ENCODE results near the gene KRT7.

Gene KRT7

DNA sequence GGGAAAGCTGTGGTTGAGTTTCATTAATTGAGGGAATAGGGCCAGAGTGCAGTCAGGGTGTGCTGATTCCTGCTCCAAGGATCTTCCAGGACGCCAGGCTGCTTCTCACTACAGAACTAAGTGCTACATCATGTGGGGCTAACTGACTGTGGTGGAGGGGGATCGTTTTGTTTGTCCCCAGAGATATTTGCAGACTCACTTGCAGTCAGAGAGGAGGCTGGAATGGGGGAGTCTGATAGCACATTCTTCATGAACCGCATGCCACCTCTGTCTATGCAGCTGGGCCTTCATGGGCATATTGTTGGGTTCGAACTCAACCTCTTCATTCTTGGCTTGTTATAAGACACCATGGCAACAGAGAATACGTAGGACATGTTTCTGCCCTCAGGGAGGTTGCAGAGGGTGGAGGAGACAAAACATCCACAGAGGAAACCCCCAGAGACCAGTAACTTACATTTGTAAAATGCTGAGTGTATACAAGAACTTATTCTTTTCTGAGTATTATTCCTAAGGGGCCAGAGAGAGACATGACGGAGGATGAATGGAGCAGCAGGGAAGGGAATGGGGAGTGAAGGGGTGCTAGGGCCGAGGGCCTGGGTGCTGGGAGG, 13.0 kb downstream of the KRT7 start:
- Histone ChIP-seq H3K4me3 (ENCODE audit: low read length, poor library complexity, severe bottlenecking) (no peak overlapping the region), H3K27me3 (ENCODE audit: insufficient read depth, low read length, poor library complexity, severe bottlenecking) (no peaks in the 10 kb centered on the region), H3K4me1 (ENCODE audit: insufficient read depth, low read length, poor library complexity, severe bottlenecking) (no peaks in the 10 kb centered on the region)

DNA sequence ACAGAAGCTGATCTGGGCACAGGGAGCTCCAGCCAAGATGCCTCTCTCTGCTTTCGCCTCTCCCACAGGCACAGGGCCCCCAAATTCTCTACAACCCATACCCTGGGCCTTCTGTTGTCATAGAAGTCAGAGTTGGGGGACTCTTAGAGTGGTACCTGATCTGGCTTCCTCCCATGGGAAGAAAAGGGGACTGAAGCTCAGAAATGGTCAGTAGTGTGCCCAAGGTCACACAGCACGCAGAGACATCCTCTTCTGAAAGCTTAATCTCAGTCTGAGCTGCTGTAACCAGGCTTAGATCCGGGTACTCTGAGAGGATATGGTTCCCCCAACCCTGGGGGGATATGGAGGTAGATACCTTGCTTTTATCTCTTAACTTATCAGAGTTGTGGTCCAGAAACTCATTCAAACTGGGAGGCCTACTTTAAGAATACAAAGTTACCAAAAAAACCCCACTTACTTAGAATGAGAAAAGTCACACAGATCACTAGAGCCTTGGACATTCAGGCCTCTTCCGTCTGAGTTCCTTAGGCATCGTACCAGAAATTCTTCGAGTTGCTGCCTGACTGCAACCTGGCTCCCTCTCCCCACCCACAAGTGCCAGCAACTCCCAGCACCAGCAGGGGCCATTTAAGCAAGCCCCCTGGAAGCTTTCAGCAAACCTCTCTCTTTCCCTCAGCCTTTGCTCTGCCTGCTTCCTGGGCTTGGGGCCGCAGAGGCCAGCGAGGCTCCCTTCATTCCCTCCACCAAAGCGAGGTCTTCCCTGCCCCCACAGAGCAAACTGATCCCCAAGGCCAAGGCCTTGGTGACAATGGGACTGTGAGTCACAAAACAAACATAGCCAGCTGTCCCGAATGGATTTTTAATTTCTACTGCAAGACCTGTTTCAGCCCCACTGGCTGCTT, 13.9 kb downstream of the KRT7 start:
- no peak overlapping the region for H3K4me3 ChIP-seq (ENCODE audit: low read length, poor library complexity, severe bottlenecking)

More for the DNA sequence above, 13.0 kb downstream of the KRT7 start:
- TF ChIP-seq, protein P1, sequence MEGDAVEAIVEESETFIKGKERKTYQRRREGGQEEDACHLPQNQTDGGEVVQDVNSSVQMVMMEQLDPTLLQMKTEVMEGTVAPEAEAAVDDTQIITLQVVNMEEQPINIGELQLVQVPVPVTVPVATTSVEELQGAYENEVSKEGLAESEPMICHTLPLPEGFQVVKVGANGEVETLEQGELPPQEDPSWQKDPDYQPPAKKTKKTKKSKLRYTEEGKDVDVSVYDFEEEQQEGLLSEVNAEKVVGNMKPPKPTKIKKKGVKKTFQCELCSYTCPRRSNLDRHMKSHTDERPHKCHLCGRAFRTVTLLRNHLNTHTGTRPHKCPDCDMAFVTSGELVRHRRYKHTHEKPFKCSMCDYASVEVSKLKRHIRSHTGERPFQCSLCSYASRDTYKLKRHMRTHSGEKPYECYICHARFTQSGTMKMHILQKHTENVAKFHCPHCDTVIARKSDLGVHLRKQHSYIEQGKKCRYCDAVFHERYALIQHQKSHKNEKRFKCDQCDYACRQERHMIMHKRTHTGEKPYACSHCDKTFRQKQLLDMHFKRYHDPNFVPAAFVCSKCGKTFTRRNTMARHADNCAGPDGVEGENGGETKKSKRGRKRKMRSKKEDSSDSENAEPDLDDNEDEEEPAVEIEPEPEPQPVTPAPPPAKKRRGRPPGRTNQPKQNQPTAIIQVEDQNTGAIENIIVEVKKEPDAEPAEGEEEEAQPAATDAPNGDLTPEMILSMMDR (conservative IDR thresholded peaks at IDR 0.05; ENCODE audit: low read length), result no peak
- no peak for TF ChIP-seq EZH2phosphoT487 (IDR thresholded peaks at IDR 0.05; ENCODE audit: borderline replicate concordance)
- no peaks in the 10 kb centered on the region for H3K9me2 ChIP-seq (replicated peaks; ENCODE audit: low read depth, low read length)
- H3K9ac ChIP-seq (ENCODE audit: low read depth, low read length, poor library complexity, severe bottlenecking), result no peak overlapping the region
- H2AFZ ChIP-seq (ENCODE audit: low read length), result no peak overlapping the region
- H3K79me2 ChIP-seq (ENCODE audit: insufficient read depth, low read length), result no peaks in the 10 kb centered on the region
- no peaks in the 10 kb centered on the region for H3K9me3 ChIP-seq (ENCODE audit: insufficient read depth, low read depth, low read length)
- H3F3A ChIP-seq (ENCODE audit: low read depth), result no peaks in the 10 kb centered on the region
- H3K36me3 ChIP-seq (ENCODE audit: insufficient read depth, low read length), result no peaks in the 10 kb centered on the region
- H3K4me2 ChIP-seq (ENCODE audit: low read depth, low read length, poor library complexity, severe bottlenecking), result no peak overlapping the region
- no peaks in the 10 kb centered on the region for H4K20me1 ChIP-seq (ENCODE audit: insufficient read depth, low read length, poor library complexity, severe bottlenecking)

DNA sequence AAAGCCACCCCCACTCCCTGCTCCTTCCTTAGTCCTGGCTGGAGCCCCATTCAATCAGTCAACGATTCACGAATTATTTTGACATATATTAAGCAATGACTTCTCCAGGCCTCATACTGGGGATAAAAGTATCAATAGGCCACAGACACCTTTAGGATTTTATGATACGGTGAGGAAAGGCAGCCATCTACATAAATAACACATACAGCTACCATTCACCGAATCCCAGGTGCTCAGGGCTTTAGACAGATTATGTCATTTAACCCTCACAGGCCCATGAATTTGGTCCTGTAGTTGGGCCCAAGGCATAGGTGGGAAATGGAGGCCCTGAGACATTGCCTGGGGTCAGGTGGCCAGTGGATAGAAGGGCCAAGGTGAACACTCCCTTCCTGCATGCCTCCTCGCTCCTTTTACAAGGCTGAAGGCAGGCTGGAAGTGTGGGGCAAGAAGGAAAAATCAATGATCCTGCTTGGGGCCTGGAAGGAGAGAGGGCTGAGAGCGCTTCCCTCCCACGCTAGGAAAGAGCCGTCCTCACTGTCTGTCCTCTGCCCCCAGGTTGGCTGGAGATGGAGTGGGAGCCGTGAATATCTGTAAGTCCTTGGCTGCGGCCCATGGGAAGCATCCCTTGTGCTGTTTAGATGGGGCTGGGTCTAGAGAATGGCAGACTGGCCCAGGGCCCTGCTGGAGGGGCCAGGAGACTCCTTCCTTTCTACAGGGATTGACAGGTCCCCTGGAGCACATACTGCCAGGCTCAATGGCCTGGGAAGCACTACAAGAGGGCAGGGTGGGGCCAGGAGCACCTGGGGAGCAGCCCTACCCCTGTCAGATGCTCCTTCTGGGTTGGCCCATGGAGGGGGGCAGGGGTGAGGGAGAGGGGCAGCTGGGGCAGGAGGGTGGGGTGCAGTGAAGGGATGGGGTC, 14.8 kb downstream of the KRT7 start:
- no peak overlapping the region for H2AFZ ChIP-seq (ENCODE audit: low read length)
- H3K4me3 ChIP-seq (ENCODE audit: low read length, poor library complexity, severe bottlenecking), result no peak overlapping the region
- H4K20me1 ChIP-seq (ENCODE audit: insufficient read depth, low read length, poor library complexity, severe bottlenecking), result no peaks in the 10 kb centered on the region
- no peaks in the 10 kb centered on the region for H3F3A ChIP-seq (ENCODE audit: low read depth)
- H3K36me3 ChIP-seq (ENCODE audit: insufficient read depth, low read length), result no peaks in the 10 kb centered on the region
- no peak overlapping the region for H3K9ac ChIP-seq (ENCODE audit: low read depth, low read length, poor library complexity, severe bottlenecking)
- H3K27me3 ChIP-seq (ENCODE audit: insufficient read depth, low read length, poor library complexity, severe bottlenecking), result no peaks in the 10 kb centered on the region
- H3K4me2 ChIP-seq (ENCODE audit: low read depth, low read length, poor library complexity, severe bottlenecking), result no peak overlapping the region
- no peaks in the 10 kb centered on the region for H3K9me3 ChIP-seq (ENCODE audit: insufficient read depth, low read depth, low read length)
- no peaks in the 10 kb centered on the region for H3K4me1 ChIP-seq (ENCODE audit: insufficient read depth, low read length, poor library complexity, severe bottlenecking)
- TF ChIP-seq, protein P1 (conservative IDR thresholded peaks at IDR 0.05; ENCODE audit: low read length), result no peak
- no peak for TF ChIP-seq EZH2phosphoT487 (IDR thresholded peaks at IDR 0.05; ENCODE audit: borderline replicate concordance)
- no peaks in the 10 kb centered on the region for H3K79me2 ChIP-seq (ENCODE audit: insufficient read depth, low read length)
- H3K9me2 ChIP-seq (replicated peaks; ENCODE audit: low read depth, low read length), result no peaks in the 10 kb centered on the region

More for the DNA sequence above, 13.9 kb downstream of the KRT7 start:
- no peaks in the 10 kb centered on the region for H3F3A ChIP-seq (ENCODE audit: low read depth)
- H3K4me2 ChIP-seq (ENCODE audit: low read depth, low read length, poor library complexity, severe bottlenecking), result no peak overlapping the region
- H3K79me2 ChIP-seq (ENCODE audit: insufficient read depth, low read length), result no peaks in the 10 kb centered on the region
- H3K9me2 ChIP-seq (replicated peaks; ENCODE audit: low read depth, low read length), result no peaks in the 10 kb centered on the region
- no peaks in the 10 kb centered on the region for H4K20me1 ChIP-seq (ENCODE audit: insufficient read depth, low read length, poor library complexity, severe bottlenecking)
- H2AFZ ChIP-seq (ENCODE audit: low read length), result no peak overlapping the region
- H3K27me3 ChIP-seq (ENCODE audit: insufficient read depth, low read length, poor library complexity, severe bottlenecking), result no peaks in the 10 kb centered on the region
- no peaks in the 10 kb centered on the region for H3K9me3 ChIP-seq (ENCODE audit: insufficient read depth, low read depth, low read length)
- H3K4me1 ChIP-seq (ENCODE audit: insufficient read depth, low read length, poor library complexity, severe bottlenecking), result no peaks in the 10 kb centered on the region
- TF ChIP-seq EZH2phosphoT487 (IDR thresholded peaks at IDR 0.05; ENCODE audit: borderline replicate concordance), result no peak
- TF ChIP-seq, protein P1 (conservative IDR thresholded peaks at IDR 0.05; ENCODE audit: low read length), result no peak
- no peak overlapping the region for H3K9ac ChIP-seq (ENCODE audit: low read depth, low read length, poor library complexity, severe bottlenecking)
- no peaks in the 10 kb centered on the region for H3K36me3 ChIP-seq (ENCODE audit: insufficient read depth, low read length)

Data from Loucy (cell line).